ENCODE results near the gene LCA5L. TPM values are rescaled to one million over a fixed set of nuclear protein-coding genes. Genes with fewer than 3 reads are reported as not detected.

The LCA5L gene
- 2.9 TPM for polyA plus RNA-seq (2013, experiment 1 of 4)
- 3.4 TPM for polyA plus RNA-seq (2013, experiment 2 of 4)
- 2.6 TPM for polyA plus RNA-seq (2013, experiment 3 of 4)
- polyA plus RNA-seq (2013, experiment 4 of 4) = 2.6 TPM

- H3K4me1 ChIP-seq (ENCODE audit: control insufficient read depth, insufficient read depth, low read length) = peaks cover 18% of the 10 kb centered on the region
- peak within 1 kb of the TSS; percentile 68 for H3K27ac ChIP-seq (ENCODE audit: insufficient read depth, low read depth, low read length, poor library complexity, severe bottlenecking)
- no peaks in the 10 kb centered on the region for H3K9me3 ChIP-seq (ENCODE audit: control insufficient read depth, low read length)
- H3K27me3 ChIP-seq (ENCODE audit: control insufficient read depth, insufficient read depth, low read length, poor library complexity, severe bottlenecking) = no peaks in the 10 kb centered on the region
- peak within 1 kb of the TSS; percentile 81 for H3K4me3 ChIP-seq (ENCODE audit: insufficient read depth, low read depth, low read length)
- 0 to 1% methylated on average over 82 of the region's 83 CpGs for WGBS, 2 experiments
- no peaks in the 10 kb centered on the region for H3K36me3 ChIP-seq (ENCODE audit: control insufficient read depth, insufficient read depth, low read length)
These were observed at the start of gene LCA5L for GRCh38 chr21:39445321-39446269. Gene LCA5L, minus strand, starts transcription at chr21:39445778. Its CDS starts 17,285 bp downstream, at chr21:39428493.

DNA sequence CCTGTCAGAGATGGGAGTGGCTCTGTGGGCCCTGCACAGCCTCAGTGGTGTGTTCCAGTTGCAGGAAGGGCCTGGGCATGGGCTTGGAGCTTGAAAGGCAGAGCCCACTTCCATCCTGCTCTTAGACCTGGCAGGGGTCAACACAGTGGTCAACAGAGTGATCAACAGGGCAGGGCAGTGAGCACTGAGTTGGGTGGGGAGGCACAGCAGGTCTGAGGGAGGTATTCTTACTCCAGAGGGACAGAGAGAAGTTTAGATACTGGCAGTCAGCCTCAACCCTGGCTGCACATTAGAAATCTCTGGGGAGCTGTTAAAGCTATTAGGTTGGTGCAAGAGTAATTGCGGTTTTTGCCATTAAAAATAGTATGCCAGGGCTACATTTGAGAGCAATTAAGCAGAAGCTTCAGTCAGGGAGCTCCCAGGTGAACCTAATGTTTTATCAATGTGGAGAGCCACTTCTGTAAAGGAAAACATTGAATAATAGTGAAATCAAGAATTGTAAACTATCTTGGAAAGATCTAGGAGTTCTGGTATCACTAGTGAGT lies 43.9 kb upstream of the LCA5L start:
- Histone ChIP-seq H3K36me3 (ENCODE audit: control insufficient read depth, insufficient read depth, low read length) (no peaks in the 10 kb centered on the region), H3K27me3 (ENCODE audit: control insufficient read depth, insufficient read depth, low read length, poor library complexity, severe bottlenecking) (no peaks in the 10 kb centered on the region), H3K4me1 (ENCODE audit: control insufficient read depth, insufficient read depth, low read length) (no peaks in the 10 kb centered on the region), H3K27ac (ENCODE audit: insufficient read depth, low read depth, low read length, poor library complexity, severe bottlenecking) (no peak overlapping the region), H3K4me3 (ENCODE audit: insufficient read depth, low read depth, low read length) (no peak overlapping the region), H3K9me3 (ENCODE audit: control insufficient read depth, low read length) (no peaks in the 10 kb centered on the region)
- 97% methylated on average over 1 of the region's 1 CpG for WGBS, 2 experiments

DNA sequence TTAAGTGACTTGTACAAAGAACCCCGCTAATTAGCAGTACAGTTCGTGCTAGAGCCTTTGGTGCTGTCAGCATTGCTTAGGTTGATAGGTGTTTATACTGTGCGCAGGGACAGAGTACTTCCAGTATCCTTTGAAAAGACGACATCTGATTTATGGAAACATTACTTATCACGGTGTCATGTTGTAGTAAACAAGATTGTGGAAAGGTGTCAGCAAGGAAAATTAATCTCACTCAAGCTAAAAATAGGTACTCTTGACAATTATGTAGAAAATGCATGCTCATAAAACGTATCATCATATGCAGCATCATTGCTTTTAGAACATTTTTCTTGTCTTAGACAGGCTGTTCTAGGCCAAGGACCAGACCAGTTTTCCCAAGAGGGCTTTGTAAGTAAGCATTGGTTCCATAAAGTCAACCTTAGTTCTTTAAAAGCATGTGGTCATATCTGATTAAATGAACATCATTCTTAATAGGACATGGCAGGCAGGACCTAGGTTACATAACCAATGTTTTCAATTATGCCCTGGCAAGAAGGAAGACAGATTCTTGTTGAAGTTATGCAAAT lies 39.2 kb upstream of the LCA5L start:
- peaks cover 10% of the 10 kb centered on the region for H3K4me1 ChIP-seq (ENCODE audit: control insufficient read depth, insufficient read depth, low read length)
- 94 to 95% methylated on average over 6 of the region's 6 CpGs for WGBS, 2 experiments
- no peak overlapping the region for H3K27ac ChIP-seq (ENCODE audit: insufficient read depth, low read depth, low read length, poor library complexity, severe bottlenecking)
- H3K4me3 ChIP-seq (ENCODE audit: insufficient read depth, low read depth, low read length) = no peak overlapping the region
- H3K36me3 ChIP-seq (ENCODE audit: control insufficient read depth, insufficient read depth, low read length) = no peaks in the 10 kb centered on the region
- no peaks in the 10 kb centered on the region for H3K9me3 ChIP-seq (ENCODE audit: control insufficient read depth, low read length)
- H3K27me3 ChIP-seq (ENCODE audit: control insufficient read depth, insufficient read depth, low read length, poor library complexity, severe bottlenecking) = no peaks in the 10 kb centered on the region

GRCh38 chr21:39483917-39484316 lies 38.3 kb upstream of the LCA5L start:
- Histone ChIP-seq H3K27me3 (ENCODE audit: control insufficient read depth, insufficient read depth, low read length, poor library complexity, severe bottlenecking) (no peaks in the 10 kb centered on the region), H3K36me3 (ENCODE audit: control insufficient read depth, insufficient read depth, low read length) (no peaks in the 10 kb centered on the region), H3K4me3 (ENCODE audit: insufficient read depth, low read depth, low read length) (no peak overlapping the region), H3K9me3 (ENCODE audit: control insufficient read depth, low read length) (no peaks in the 10 kb centered on the region), H3K27ac (ENCODE audit: insufficient read depth, low read depth, low read length, poor library complexity, severe bottlenecking) (no peak overlapping the region), H3K4me1 (ENCODE audit: control insufficient read depth, insufficient read depth, low read length) (peaks cover 12% of the 10 kb centered on the region)
- 96 to 100% methylated on average over 1 of the region's 1 CpG for WGBS, 2 experiments

DNA sequence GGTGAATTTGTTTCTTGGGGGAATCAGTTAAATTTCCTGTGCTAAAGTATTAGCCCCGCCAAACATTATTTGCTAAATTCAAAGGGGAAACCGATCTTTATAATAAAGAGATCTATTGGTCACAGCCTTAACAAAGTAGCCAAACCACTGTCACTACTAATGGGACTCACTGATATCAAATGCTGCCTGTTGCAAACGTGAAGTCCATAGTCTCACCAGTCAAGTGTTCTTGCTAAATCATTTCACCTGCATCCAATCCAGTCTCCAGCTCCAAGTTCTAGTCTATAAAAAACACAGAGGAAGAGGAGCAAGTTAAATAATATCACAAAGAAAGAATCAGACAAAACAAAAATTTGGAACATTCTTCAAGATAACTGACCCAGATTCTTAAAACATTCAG lies 36.3 kb upstream of the LCA5L start:
- WGBS, 2 experiments = 91 to 92% methylated on average over 3 of the region's 3 CpGs

GRCh38 chr21:39480271-39480670 lies 34.7 kb upstream of the LCA5L start:
- H3K4me1 ChIP-seq (ENCODE audit: control insufficient read depth, insufficient read depth, low read length) = peaks cover 12% of the 10 kb centered on the region
- H3K36me3 ChIP-seq (ENCODE audit: control insufficient read depth, insufficient read depth, low read length) = no peaks in the 10 kb centered on the region
- no peaks in the 10 kb centered on the region for H3K9me3 ChIP-seq (ENCODE audit: control insufficient read depth, low read length)
- no peak overlapping the region for H3K27ac ChIP-seq (ENCODE audit: insufficient read depth, low read depth, low read length, poor library complexity, severe bottlenecking)
- H3K4me3 ChIP-seq (ENCODE audit: insufficient read depth, low read depth, low read length) = no peak overlapping the region
- H3K27me3 ChIP-seq (ENCODE audit: control insufficient read depth, insufficient read depth, low read length, poor library complexity, severe bottlenecking) = no peaks in the 10 kb centered on the region
- WGBS, 2 experiments = 59 to 74% methylated on average over 4 of the region's 4 CpGs

More for the DNA sequence above, 36.3 kb upstream of the LCA5L start:
- H3K4me3 ChIP-seq (ENCODE audit: insufficient read depth, low read depth, low read length) = no peak overlapping the region
- H3K9me3 ChIP-seq (ENCODE audit: control insufficient read depth, low read length) = no peaks in the 10 kb centered on the region
- no peak overlapping the region for H3K27ac ChIP-seq (ENCODE audit: insufficient read depth, low read depth, low read length, poor library complexity, severe bottlenecking)
- H3K36me3 ChIP-seq (ENCODE audit: control insufficient read depth, insufficient read depth, low read length) = no peaks in the 10 kb centered on the region
- H3K4me1 ChIP-seq (ENCODE audit: control insufficient read depth, insufficient read depth, low read length) = peaks cover 12% of the 10 kb centered on the region
- no peaks in the 10 kb centered on the region for H3K27me3 ChIP-seq (ENCODE audit: control insufficient read depth, insufficient read depth, low read length, poor library complexity, severe bottlenecking)

- Histone ChIP-seq H3K27ac (ENCODE audit: insufficient read depth, low read depth, low read length, poor library complexity, severe bottlenecking) (no peak overlapping the region), H3K9me3 (ENCODE audit: control insufficient read depth, low read length) (no peaks in the 10 kb centered on the region), H3K4me3 (ENCODE audit: insufficient read depth, low read depth, low read length) (no peak overlapping the region), H3K4me1 (ENCODE audit: control insufficient read depth, insufficient read depth, low read length) (peaks cover 12% of the 10 kb centered on the region), H3K27me3 (ENCODE audit: control insufficient read depth, insufficient read depth, low read length, poor library complexity, severe bottlenecking) (no peaks in the 10 kb centered on the region), H3K36me3 (ENCODE audit: control insufficient read depth, insufficient read depth, low read length) (no peaks in the 10 kb centered on the region)
- WGBS, 2 experiments = 94 to 96% methylated on average over 2 of the region's 2 CpGs
These were observed 34.2 kb upstream of the LCA5L start for GRCh38 chr21:39479814-39480182.

- H3K27me3 ChIP-seq (ENCODE audit: control insufficient read depth, insufficient read depth, low read length, poor library complexity, severe bottlenecking) = no peaks in the 10 kb centered on the region
- H3K4me3 ChIP-seq (ENCODE audit: insufficient read depth, low read depth, low read length) = no peak overlapping the region
- 93 to 96% methylated on average over 4 of the region's 4 CpGs for WGBS, 2 experiments
- peaks cover 12% of the 10 kb centered on the region for H3K4me1 ChIP-seq (ENCODE audit: control insufficient read depth, insufficient read depth, low read length)
- no peak overlapping the region for H3K27ac ChIP-seq (ENCODE audit: insufficient read depth, low read depth, low read length, poor library complexity, severe bottlenecking)
- H3K36me3 ChIP-seq (ENCODE audit: control insufficient read depth, insufficient read depth, low read length) = no peaks in the 10 kb centered on the region
- no peaks in the 10 kb centered on the region for H3K9me3 ChIP-seq (ENCODE audit: control insufficient read depth, low read length)
These were observed 33.7 kb upstream of the LCA5L start for GRCh38 chr21:39479164-39479813.

DNA sequence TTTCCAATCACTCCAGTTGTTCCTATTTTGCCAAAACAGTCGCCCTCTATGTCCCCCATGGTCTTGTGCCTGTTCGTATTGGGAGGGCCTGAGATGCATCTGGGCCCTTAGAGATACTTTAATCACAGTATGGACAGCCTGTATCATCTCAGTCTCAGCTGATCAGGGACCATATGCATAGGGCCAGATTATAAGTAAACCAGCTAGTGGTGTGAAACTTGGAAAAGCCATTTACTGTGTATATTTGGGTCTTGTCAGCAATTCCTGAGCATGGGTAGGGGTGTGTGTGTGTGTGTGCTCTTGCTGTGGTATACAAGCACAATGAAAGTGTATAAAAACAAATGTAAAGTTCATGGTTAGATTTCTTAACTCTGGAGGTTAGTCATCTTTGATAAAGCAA lies 29.0 kb upstream of the LCA5L start:
- Histone ChIP-seq H3K27ac (ENCODE audit: insufficient read depth, low read depth, low read length, poor library complexity, severe bottlenecking) (no peak overlapping the region), H3K4me3 (ENCODE audit: insufficient read depth, low read depth, low read length) (no peak overlapping the region), H3K9me3 (ENCODE audit: control insufficient read depth, low read length) (no peaks in the 10 kb centered on the region), H3K36me3 (ENCODE audit: control insufficient read depth, insufficient read depth, low read length) (no peaks in the 10 kb centered on the region), H3K4me1 (ENCODE audit: control insufficient read depth, insufficient read depth, low read length) (no peaks in the 10 kb centered on the region), H3K27me3 (ENCODE audit: control insufficient read depth, insufficient read depth, low read length, poor library complexity, severe bottlenecking) (no peaks in the 10 kb centered on the region)
- WGBS, 2 experiments = 89 to 91% methylated on average over 2 of the region's 2 CpGs

DNA sequence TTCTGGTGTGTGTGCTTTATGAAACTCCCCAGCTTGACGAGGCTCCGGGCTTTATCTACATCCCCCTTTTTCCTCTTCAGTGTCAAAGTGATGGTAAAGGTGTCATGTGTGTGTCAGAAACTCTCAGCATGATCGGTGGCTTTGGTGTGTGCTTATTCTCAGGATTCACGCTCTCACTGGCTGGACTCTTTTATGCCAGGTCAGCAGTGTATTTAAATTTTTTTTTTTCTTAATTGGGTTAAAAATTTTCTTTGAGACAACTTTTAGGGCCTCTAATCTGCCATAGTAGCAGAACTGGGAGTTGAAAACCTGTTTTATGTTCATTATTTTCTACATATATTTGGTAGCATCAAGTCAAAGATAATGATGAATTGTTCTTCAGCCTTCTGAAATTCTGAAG lies 27.2 kb upstream of the LCA5L start:
- no peaks in the 10 kb centered on the region for H3K27me3 ChIP-seq (ENCODE audit: control insufficient read depth, insufficient read depth, low read length, poor library complexity, severe bottlenecking)
- no peaks in the 10 kb centered on the region for H3K9me3 ChIP-seq (ENCODE audit: control insufficient read depth, low read length)
- no peak overlapping the region for H3K27ac ChIP-seq (ENCODE audit: insufficient read depth, low read depth, low read length, poor library complexity, severe bottlenecking)
- H3K4me3 ChIP-seq (ENCODE audit: insufficient read depth, low read depth, low read length) = no peak overlapping the region
- 94 to 96% methylated on average over 4 of the region's 4 CpGs for WGBS, 2 experiments
- H3K4me1 ChIP-seq (ENCODE audit: control insufficient read depth, insufficient read depth, low read length) = no peaks in the 10 kb centered on the region
- H3K36me3 ChIP-seq (ENCODE audit: control insufficient read depth, insufficient read depth, low read length) = no peaks in the 10 kb centered on the region
